ENCODE measurements around the gene RPP40.

RPP40 gene

GRCh38 chr6:4969609-4970285 lies 34.1 kb downstream of the RPP40 start:
- DNase-seq = no peak

GRCh38 chr6:4967301-4968030 lies 36.4 kb downstream of the RPP40 start:
- DNase-seq = no peak

GRCh38 chr6:4965562-4966389 lies 38.1 kb downstream of the RPP40 start:
- no peak for DNase-seq

GRCh38 chr6:4964675-4965561 lies 38.9 kb downstream of the RPP40 start:
- no peak for DNase-seq

- no peak for DNase-seq
Measured at GRCh38 chr6:4962905-4963304, 40.9 kb downstream of the RPP40 start.

GRCh38 chr6:4961322-4962168 lies 42.3 kb downstream of the RPP40 start:
- DNase-seq = no peak

GRCh38 chr6:4958624-4959023 lies 45.2 kb downstream of the RPP40 start:
- DNase-seq = no peak

- no peak for DNase-seq
Measured at GRCh38 chr6:4957521-4958231, 46.2 kb downstream of the RPP40 start.

GRCh38 chr6:4956625-4957024 lies 47.2 kb downstream of the RPP40 start:
- no peak for DNase-seq

- no peak for DNase-seq
Measured at GRCh38 chr6:4953440-4953839, 50.4 kb downstream of the RPP40 start.

- DNase-seq = no peak
Measured at GRCh38 chr6:4950836-4951533, 52.9 kb downstream of the RPP40 start.

- DNase-seq = no peak
Measured at GRCh38 chr6:4950076-4950475, 53.8 kb downstream of the RPP40 start.

- no peak for DNase-seq
Measured at GRCh38 chr6:4948781-4949450, 54.9 kb downstream of the RPP40 start.

- DNase-seq = no peak
Measured at GRCh38 chr6:4947716-4948115, 56.1 kb downstream of the RPP40 start.

- no peak for DNase-seq
Measured at GRCh38 chr6:4946521-4946920, 57.3 kb downstream of the RPP40 start.

Measured in NCI-H1417 (cell line).